ENCODE measurements around the gene JAZF1. TPM values are rescaled to one million over a fixed set of nuclear protein-coding genes. Genes with fewer than 3 reads are reported as not detected.

Gene JAZF1
- polyA plus RNA-seq, 3 donors from 2014 or later = 17.7 to 40.2 (median 25.9) TPM

DNA sequence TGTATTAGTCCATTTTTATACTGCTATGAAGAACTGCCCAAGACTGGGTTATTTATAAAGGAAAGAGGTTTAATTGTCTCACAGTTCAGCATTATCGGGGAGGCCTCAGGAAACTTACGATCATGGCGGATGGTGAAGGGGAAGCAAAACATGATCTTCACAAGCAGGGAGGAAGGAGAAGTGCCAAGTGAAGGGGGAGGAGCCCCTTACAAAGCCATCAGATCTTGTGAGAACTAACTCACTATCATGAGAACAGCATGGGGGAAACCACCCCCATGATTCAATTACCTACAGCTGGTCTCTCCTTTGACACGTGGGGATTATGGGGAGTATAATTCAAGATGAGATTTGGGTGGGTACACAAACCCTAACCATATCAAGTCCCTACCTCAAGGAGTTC lies 85.4 kb downstream of the JAZF1 start:
- H3K4me3 Mint-ChIP-seq = no peak overlapping the region
- peaks cover 27 to 57% of the 10 kb centered on the region in 2 donors for H3K4me1 Mint-ChIP-seq
- DNase-seq = no peak
- peaks cover 0 to 3% (median 0%) of the 10 kb centered on the region in 3 donors for H3K27me3 Mint-ChIP-seq (ENCODE audit: low read depth in 3 of 3)
- no peaks in the 10 kb centered on the region for H3K36me3 Mint-ChIP-seq
- no peaks in the 10 kb centered on the region for H3K9me3 Mint-ChIP-seq
- H3K27ac Mint-ChIP-seq = peak overlapping the region in 1 of 6 donors; percentile 7

DNA sequence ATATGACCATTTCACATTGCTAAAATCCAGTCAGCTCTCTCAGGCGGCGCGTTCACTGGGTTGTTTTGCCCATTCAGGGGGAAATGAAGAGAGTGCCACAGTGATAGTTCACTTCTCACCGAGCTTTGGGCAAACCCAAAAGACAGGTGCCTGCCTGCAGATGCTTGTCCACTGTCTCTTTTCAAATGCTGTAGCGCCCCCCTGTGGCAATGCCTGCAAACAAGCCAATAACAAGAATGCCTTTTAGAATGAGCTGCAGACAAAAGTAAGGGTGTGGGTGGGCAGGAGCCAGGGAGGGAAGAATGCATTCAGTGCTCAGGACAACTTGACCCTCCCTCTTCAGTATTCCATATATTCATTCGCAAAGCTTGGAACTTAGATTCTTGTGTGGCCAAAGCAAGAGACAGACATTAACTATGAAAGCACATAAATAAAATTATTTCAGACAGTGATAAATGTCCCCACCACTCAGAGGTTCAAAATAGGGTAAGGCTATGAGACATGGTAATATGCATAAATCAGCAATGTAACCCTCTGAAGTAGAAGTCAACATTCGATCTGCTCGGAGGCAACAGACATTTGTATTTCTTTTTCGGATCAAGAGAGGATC lies 86.9 kb downstream of the JAZF1 start:
- peak; percentile 33 to 47 (median 40) for DNase-seq
- Mint-ChIP-seq H3K27me3 (ENCODE audit: low read depth in 3 of 3) (peaks cover 0 to 3% (median 0%) of the 10 kb centered on the region in 3 donors), H3K4me3 (no peak overlapping the region), H3K4me1 (peaks cover 42 to 68% of the 10 kb centered on the region in 2 donors), H3K36me3 (no peaks in the 10 kb centered on the region), H3K9me3 (no peaks in the 10 kb centered on the region), H3K27ac (peak overlapping the region in 3 of 6 donors; percentile 34 to 62 (median 51))

DNA sequence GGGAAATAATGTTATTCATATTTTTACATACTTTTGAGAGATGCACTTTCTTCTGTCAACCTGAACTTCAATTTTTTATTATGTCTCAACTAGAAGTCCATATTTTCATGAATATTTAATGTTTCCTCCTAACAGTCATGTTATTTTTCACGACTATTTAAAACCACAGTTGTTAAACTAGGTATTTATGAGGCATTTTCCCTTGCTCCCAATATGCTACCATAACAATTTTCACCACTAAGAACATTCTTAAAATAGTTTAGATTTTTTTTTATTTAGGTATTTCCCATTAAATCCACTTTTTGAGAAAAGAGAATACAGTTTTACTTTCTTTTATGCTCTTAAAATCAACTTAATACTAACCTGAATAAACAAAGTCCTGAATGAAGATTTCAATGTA lies 89.4 kb downstream of the JAZF1 start:
- H3K27me3 Mint-ChIP-seq (ENCODE audit: low read depth in 3 of 3) = peaks cover 0 to 4% (median 0%) of the 10 kb centered on the region in 3 donors
- no peak overlapping the region for H3K27ac Mint-ChIP-seq
- H3K4me1 Mint-ChIP-seq = peaks cover 48 to 76% of the 10 kb centered on the region in 2 donors
- DNase-seq = no peak
- H3K36me3 Mint-ChIP-seq = no peaks in the 10 kb centered on the region
- H3K4me3 Mint-ChIP-seq = no peak overlapping the region
- H3K9me3 Mint-ChIP-seq = no peaks in the 10 kb centered on the region

DNA sequence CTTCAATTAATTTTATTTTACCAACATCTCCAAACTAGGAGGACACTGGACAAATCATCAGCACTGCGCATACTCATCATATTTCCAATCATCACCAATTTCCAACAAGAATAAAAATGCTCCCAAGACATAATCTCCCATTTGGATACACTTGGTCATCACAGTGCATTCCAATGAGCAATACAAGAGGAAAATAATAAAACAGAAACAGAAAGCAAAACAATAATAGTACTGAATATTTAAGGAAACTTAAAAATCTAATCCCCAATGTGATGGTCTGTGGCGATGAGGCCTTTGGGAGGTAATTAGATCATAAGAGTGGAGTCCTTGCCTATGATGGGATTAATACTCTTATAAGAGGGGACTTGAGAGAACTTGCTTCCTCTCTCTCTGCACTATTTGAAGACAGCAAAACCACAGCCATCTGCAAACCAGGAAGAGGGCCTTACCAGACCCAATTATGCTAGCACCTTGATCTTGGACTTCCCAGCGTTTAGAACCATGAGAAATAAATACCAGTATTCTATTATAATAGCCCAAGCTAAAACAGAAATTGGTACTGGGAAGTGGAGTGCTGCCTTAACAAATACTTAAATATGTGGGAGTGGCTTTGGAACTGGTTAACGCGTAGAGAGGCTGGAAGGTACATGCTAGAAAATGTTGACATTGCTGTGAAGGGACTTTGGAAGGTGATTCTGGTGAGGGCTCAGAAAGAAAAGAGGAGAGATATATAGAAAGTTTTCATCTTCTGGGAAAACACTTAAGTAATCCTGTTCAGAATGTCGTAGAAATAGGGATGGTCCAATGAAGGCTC lies 91.5 kb downstream of the JAZF1 start:
- Mint-ChIP-seq H3K9me3 (no peaks in the 10 kb centered on the region), H3K4me3 (peak overlapping the region; percentile 8 to 42 (median 21)), H3K36me3 (no peaks in the 10 kb centered on the region), H3K4me1 (peaks cover 51 to 76% of the 10 kb centered on the region in 2 donors), H3K27me3 (ENCODE audit: low read depth in 3 of 3) (peaks cover 0 to 2% (median 0%) of the 10 kb centered on the region in 3 donors), H3K27ac (peak overlapping the region; percentile 9 to 68 (median 62))
- DNase-seq = no peak

DNA sequence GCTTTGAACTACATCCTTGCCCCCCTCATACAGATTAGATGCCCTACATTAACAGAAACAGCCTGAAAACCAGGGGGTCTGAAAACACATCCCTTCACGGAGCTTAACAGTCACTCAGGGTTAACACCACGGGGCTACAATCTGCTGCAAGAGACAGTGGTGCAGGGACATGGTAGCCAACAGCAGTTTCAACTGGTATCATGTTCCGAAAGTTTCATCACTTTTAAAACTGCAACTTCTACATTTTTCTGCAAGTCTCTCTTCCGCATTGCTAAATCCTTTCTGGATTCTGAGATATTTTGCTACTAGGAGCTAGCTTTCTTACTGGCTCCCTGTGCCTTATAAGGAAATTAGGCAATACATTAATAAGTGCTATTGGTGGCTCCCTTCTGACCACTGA lies 92.6 kb downstream of the JAZF1 start:
- H3K4me1 Mint-ChIP-seq = peaks cover 54 to 76% of the 10 kb centered on the region in 2 donors
- no peak overlapping the region for H3K4me3 Mint-ChIP-seq
- peaks cover 0 to 3% (median 0%) of the 10 kb centered on the region in 3 donors for H3K27me3 Mint-ChIP-seq (ENCODE audit: low read depth in 3 of 3)
- H3K27ac Mint-ChIP-seq = no peak overlapping the region
- no peaks in the 10 kb centered on the region for H3K9me3 Mint-ChIP-seq
- DNase-seq = no peak
- H3K36me3 Mint-ChIP-seq = no peaks in the 10 kb centered on the region

DNA sequence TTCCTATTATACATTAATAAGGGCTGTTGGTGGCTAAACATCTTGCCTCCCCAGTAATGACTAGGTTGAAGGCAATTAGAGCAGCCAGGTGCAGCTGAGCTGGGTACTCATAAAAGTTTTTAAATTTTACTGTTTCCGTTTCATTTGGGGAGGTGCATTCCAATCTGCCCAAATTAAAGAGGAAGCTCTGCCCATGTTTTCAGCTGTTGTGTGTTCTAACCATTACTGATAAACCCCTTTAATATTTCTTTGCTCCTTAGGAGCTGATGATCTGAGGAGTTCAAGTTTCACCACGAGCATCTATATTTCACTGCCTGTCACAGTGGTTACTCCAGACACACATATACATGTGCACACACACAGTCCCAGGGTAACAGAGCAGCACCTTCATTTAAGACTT lies 94.4 kb downstream of the JAZF1 start:
- Mint-ChIP-seq H3K27ac (peak overlapping the region in 2 of 6 donors; percentile 5 to 76), H3K36me3 (no peaks in the 10 kb centered on the region), H3K27me3 (ENCODE audit: low read depth in 3 of 3) (peaks cover 0 to 3% (median 0%) of the 10 kb centered on the region in 3 donors), H3K4me3 (no peak overlapping the region), H3K9me3 (no peaks in the 10 kb centered on the region), H3K4me1 (peaks cover 67 to 93% of the 10 kb centered on the region in 2 donors)
- no peak for DNase-seq

DNA sequence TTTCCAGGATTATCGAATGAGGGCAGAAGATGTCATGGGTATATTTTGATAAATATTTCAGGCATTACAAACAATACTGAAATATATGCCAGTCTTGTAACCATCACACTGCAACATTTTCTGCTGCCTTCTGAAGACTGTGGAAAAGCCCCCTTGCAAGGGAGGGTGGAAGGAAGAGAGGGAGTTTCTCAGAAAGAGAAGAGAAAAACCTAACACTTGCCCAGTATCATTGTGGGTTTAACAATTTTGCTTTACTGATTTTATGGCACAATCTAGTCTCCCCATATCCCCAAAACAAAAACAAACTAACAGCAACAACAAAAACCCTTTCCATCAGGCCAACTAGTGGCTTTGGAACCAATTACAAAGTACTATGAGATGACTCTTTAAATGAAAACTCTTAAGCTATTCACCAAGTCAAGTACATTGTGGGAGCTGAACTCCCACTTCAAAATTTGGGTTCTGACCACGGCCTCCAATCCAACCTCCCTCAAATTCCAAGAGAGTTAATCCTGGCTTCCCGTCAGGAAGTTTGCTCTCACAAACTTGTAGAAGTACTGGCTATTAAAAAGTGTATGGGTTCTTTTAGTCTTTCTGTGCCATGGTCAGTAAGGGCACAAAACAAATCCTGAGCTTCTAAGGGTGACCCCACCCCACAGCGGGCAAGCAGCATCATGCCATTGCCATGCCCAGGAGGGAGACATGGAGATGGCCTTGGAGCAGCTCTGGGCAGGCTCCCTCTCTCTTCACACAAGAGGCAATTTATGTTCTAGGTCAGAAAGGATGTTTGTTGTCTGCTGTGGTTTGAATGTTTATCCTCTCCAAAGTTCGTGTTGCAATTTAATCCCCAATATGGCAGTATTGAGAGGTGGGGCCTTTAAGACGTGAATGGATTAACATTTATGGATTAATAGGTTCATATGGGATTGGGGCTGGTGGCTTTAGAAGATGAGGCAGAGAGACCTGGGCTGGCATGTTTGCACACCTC lies 96.3 kb downstream of the JAZF1 start:
- Mint-ChIP-seq H3K27ac (peak overlapping the region in 5 of 6 donors; percentile 16 to 60 (median 56)), H3K36me3 (no peaks in the 10 kb centered on the region), H3K4me3 (no peak overlapping the region), H3K27me3 (ENCODE audit: low read depth in 3 of 3) (peaks cover 0 to 3% (median 0%) of the 10 kb centered on the region in 3 donors), H3K4me1 (peaks cover 66 to 97% of the 10 kb centered on the region in 2 donors), H3K9me3 (no peaks in the 10 kb centered on the region)
- DNase-seq = no peak

DNA sequence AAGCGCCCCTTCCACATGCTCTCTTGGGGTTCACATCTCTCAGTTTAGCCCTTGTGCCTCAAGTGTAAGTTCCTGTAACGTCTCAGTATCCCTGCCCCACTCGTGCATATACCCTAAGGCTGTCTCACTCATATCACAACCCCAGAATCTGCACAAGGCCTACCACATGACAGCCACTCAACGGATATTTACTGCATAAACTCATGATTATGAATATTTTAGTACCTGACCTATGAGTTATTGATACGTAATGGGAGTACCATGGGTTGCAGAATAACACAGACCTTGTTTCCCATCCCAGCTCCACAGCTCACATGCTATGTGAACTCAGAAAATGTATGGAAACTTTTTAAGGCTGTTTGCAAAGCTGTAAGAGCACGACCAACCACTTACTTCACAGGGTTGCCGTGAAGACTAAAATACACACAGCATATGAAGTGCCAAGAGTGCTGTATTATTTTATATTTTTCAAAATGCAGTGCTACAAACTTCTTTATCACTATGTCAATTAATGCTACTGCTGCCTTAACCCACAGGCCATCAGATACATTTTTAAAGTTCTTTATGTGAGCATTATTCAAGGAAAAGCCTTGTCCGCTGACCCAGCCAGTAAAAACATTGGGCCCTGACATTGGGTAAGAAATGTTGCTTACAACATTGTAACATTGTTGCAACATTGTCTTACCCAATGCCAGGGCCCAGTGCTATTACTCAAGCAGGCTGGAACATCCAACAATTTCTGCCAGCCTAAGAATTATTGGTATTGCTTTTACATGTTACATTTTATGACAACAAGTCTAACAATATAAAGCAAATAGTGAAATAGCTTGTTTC lies 97.2 kb downstream of the JAZF1 start:
- no peaks in the 10 kb centered on the region for H3K9me3 Mint-ChIP-seq
- H3K4me1 Mint-ChIP-seq = peaks cover 62 to 94% of the 10 kb centered on the region in 2 donors
- no peaks in the 10 kb centered on the region for H3K36me3 Mint-ChIP-seq
- no peak for DNase-seq
- no peak overlapping the region for H3K4me3 Mint-ChIP-seq
- peak overlapping the region in 5 of 6 donors; percentile 37 to 65 (median 63) for H3K27ac Mint-ChIP-seq
- peaks cover 0 to 5% (median 0%) of the 10 kb centered on the region in 3 donors for H3K27me3 Mint-ChIP-seq (ENCODE audit: low read depth in 3 of 3)

DNA sequence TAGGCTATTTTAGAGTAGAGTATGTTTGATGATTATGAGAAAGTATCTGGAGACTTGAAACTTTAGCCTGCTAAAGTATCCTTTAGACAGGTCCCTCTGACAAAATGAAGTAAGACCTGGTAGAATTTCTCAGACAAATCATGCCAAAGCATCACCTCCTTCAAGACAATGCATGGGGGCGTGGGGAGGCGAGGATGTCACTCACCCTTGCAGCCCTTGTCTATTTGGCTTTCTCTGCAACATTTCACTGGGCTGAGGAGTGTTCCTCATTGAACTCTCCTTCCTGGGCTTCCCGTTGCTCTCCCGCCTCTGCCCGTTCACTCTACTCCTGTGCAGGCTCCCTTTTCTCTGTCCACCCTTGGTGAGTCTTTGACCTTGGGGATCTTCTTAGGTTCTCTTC lies 98.5 kb downstream of the JAZF1 start:
- H3K4me3 Mint-ChIP-seq = no peak overlapping the region
- H3K4me1 Mint-ChIP-seq = peaks cover 65 to 91% of the 10 kb centered on the region in 2 donors
- H3K27me3 Mint-ChIP-seq (ENCODE audit: low read depth in 3 of 3) = peaks cover 0 to 3% (median 2%) of the 10 kb centered on the region in 3 donors
- DNase-seq = no peak
- H3K9me3 Mint-ChIP-seq = no peaks in the 10 kb centered on the region
- peak overlapping the region in 2 of 6 donors; percentile 13 to 56 for H3K27ac Mint-ChIP-seq
- no peaks in the 10 kb centered on the region for H3K36me3 Mint-ChIP-seq

DNA sequence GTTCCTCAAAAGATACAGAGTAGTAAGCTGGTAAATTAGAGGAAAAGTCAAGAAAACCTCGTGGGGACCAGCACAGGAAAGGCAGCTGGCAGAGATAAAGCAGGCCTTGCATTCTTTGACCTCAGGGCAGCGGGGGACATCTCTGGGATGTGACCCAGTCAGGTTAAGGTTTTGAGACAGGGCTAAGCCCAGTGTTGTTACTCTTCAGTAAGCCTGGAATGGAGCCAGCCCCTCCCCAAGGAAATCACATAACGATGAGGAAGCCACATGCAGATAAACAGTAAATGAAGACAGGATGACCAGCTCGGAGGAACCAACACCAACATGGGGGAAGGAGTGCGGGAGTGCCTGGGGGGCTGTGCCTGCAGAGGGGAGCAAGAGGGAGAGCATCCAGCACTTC lies 99.6 kb downstream of the JAZF1 start:
- no peak for DNase-seq
- H3K4me3 Mint-ChIP-seq = no peak overlapping the region
- H3K27me3 Mint-ChIP-seq (ENCODE audit: low read depth in 3 of 3) = peaks cover 0 to 3% (median 2%) of the 10 kb centered on the region in 3 donors
- no peaks in the 10 kb centered on the region for H3K36me3 Mint-ChIP-seq
- H3K9me3 Mint-ChIP-seq = no peaks in the 10 kb centered on the region
- H3K27ac Mint-ChIP-seq = peak overlapping the region in 4 of 6 donors; percentile 6 to 79 (median 64)
- H3K4me1 Mint-ChIP-seq = peaks cover 60 to 84% of the 10 kb centered on the region in 2 donors

DNA sequence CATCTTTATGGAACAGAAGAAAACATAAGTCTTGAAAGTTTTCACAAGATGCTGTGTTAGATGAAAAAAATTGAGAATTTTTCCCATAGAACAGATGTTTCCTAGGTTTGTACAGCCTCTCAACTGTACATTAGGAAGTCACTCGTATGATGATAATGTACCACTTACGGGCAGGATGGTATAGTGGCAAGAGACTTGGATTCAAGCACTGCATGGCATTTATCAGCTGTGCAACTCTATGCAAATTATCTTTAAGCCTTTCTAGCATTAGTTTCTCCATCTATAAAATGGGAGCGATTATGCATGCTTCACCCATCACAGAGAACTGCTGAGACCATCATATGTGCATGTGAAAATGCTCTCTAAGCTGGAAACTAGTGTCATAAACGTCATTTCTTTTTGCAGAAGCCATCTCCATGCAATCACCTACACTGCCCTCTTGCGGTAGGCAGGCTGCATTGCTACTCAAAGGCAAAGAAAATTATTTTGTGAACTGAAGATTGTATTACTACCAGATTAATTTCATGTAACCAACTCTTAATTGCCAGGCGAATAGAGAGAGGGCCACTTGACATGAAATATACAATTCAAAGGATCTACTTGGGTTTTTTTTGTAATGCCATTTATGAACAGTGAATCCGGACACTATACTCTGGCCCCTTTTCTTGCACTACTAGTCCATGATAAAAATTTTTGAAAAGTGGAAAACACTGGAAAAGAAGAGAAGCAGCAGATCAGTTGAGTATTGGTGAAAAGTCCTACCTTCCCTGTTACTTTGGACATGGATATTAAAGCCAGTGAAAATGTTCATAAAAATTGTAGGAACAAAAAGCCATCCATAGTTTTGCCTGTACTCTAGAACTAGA lies 102.3 kb downstream of the JAZF1 start:
- peak; percentile 44 to 56 (median 49) for DNase-seq

DNA sequence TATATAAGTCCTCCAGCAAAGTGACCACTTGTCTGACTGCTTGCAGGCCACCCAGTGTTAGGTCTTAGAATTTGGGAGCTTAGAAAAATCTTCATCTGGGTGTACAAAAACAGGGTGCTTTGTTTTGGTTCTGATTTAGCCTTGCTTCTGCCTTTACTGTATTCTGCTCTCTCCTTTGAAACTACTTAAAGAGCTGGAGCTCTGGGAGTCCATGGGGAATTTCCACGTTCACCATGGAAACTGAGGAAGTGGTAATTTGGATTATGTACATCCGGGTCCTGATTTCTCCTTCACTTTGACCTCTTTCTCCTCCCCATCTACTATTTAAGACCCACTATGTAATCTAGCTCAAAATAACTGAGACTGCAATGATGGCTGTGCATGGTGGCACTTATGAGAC lies 103.0 kb downstream of the JAZF1 start:
- peaks cover 0 to 2% (median 1%) of the 10 kb centered on the region in 3 donors for H3K27me3 Mint-ChIP-seq (ENCODE audit: low read depth in 3 of 3)
- H3K9me3 Mint-ChIP-seq = no peaks in the 10 kb centered on the region
- no peaks in the 10 kb centered on the region for H3K36me3 Mint-ChIP-seq
- no peak overlapping the region for H3K4me3 Mint-ChIP-seq
- DNase-seq = no peak
- peak overlapping the region in 2 of 6 donors; percentile 52 to 55 for H3K27ac Mint-ChIP-seq
- peaks cover 58 to 83% of the 10 kb centered on the region in 2 donors for H3K4me1 Mint-ChIP-seq

More for the DNA sequence above, 102.3 kb downstream of the JAZF1 start:
- no peaks in the 10 kb centered on the region for H3K36me3 Mint-ChIP-seq
- H3K9me3 Mint-ChIP-seq = no peaks in the 10 kb centered on the region
- peak overlapping the region in 3 of 6 donors; percentile 4 to 55 (median 52) for H3K27ac Mint-ChIP-seq
- peaks cover 0 to 3% (median 2%) of the 10 kb centered on the region in 3 donors for H3K27me3 Mint-ChIP-seq (ENCODE audit: low read depth in 3 of 3)
- peaks cover 58 to 83% of the 10 kb centered on the region in 2 donors for H3K4me1 Mint-ChIP-seq
- no peak overlapping the region for H3K4me3 Mint-ChIP-seq

Measured in immature natural killer cell (primary cell).